GM19395 (cell line): ENCODE results near the gene WWP2.

Experiments
- ATAC-seq: cut with Tn5 transposase; IDR thresholded peaks from one replicate; pipeline ENCODE4 v1.9.1; 2021; ENCODE audit warnings: mild to moderate bottlenecking, moderate library complexity; ENCODE audit not compliant: unreplicated experiment

The WWP2 gene

DNA sequence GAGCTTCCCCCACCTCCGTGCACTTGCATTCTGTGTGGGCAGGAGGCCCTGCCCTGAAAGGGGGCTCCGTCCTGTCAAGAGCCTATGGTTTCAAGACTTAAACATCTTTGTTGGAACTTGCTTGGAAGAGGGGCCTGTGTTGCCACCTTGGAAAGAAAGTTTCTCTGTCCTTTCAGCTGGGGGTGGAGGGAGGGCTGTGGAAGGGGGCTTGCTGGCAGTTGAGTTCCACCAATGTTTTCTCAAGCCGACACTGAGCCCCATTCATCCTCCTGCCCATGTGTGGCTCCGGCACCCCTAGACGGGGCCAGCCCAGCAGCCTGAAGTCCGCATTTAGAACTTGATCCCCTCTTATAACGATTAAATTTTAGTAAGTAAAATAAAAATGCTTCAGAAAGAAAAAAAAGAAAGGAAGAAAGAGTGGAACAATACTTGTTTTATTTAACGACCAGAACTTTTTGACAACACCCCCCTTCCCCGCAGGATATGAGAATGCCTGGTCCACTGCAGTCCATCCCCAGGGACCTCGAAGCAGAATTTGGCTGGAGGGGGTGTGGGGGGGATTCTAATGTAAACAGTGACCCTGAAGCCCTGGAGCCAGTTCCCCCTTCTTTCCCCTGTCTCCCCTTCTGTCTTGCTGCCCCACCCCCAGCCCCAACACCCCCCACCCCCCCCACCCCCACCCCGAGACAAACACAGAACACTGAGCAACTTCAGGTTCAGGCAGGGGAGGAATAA lies 162.1 kb downstream of the WWP2 start:
- ATAC-seq: no peak

- ATAC-seq: no peak
Measured at GRCh38 chr16:69924777-69925191, 162.7 kb downstream of the WWP2 start.

- ATAC-seq: no peak
Measured at GRCh38 chr16:69925311-69925710, 163.2 kb downstream of the WWP2 start.

- ATAC-seq: no peak
Measured at GRCh38 chr16:69926241-69926640, 164.1 kb downstream of the WWP2 start.

DNA sequence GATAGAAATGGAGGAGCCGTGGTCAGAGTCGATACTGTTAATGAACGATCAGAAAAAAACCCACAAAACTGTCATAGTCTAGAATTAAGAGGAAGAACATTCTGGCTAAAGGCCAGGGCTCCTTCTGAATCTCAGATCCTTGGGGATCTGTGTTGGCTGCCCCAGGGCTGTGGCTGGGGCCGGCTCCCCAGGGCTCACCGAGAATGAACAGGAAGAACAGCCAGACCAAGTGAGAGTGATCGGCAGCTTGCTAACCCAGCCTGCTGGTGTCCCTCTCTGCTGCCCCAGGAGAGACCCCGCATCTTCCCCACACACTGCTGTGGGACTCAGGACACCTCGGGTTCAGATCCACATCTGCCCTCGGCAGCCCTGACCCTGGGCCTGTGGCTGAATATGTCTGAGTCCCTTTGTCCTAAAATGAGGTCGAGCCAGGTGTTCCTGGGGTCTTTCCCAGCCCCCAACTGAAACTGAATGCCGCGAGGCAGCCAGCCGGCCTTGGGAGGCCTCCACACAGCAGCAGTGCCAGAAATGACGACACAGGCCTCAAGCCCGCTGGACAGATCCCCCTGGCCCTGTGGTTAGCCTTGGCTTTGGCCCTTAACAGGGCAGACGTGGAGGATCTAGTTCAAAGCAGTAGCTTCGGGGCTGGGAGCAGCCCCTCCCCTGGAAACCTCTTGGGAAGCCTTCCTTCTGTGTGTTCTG lies 165.1 kb downstream of the WWP2 start:
- no peak for ATAC-seq

DNA sequence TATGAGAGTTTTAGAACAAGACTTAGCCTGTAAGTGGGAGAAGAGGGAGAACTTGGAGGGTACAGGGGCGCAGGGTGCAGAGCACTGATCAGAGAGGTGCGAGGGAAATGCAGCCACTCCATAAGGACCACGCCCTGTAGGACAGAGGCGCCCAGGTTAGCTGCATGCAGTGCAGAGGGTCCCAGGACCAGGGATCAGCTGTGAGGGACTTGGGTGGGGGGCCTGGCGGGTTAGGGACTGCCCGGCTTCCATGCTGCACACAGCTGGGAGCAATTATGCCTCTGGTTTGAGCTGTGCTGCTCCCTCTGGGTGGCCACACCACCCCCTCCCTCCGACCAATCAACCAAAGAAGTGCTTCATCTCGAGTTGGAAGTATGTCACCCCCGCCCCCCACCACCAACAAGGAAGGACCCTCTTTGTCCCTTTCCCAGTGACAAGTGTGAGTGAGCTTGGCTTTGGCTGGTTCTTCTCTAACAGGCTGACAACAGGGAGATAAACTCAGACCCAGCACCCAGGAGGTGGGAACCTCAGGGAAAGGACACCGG lies 166.8 kb downstream of the WWP2 start:
- ATAC-seq: no peak

DNA sequence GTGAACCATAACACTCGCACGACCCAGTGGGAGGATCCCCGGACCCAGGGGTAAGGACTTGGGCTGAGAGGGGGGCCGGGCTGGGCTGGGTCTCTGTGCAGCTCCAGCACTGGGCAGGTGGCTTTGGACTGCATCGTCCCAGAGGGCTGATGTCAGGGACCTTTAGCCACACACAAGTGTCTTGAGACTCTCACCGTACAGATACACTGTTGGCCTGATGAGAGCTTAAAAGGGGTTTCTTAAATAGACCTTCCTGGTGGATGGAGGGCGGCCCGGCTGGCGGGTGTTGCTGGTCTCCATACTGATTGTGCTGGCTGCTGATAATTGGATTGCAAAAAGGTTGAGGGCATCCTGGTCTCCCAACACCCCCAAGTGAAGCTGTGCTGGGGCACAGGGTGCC lies 167.3 kb downstream of the WWP2 start:
- ATAC-seq: no peak

DNA sequence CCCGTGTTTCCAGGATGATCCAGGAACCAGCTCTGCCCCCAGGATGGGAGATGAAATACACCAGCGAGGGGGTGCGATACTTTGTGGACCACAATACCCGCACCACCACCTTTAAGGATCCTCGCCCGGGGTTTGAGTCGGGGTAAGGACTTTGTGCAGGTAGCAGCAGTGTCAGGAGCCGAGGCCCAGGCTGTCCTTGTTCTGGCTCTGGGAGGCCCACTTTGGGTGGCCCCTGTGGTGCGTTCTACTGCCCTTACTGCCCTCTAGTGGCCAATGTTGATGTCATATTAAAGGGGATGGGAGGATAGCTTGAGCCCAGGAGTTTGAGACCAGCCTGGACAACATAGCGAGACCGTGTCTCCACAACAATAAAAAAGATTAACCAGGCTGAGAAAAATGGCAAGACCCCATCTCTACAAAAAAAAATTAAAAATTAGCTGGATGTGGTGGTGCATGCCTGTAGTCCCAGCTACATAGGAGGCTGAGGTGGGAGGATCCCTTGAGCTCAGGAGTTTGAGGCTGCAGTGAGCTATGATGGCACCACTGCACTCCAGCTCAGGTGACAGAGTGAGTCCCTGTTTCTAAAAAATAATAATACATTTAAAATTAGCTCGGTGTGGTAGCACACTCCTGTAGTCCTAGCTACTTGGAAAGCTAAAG lies 168.1 kb downstream of the WWP2 start:
- ATAC-seq: no peak

- ATAC-seq: no peak
Measured at GRCh38 chr16:69931631-69932030, 169.5 kb downstream of the WWP2 start.

DNA sequence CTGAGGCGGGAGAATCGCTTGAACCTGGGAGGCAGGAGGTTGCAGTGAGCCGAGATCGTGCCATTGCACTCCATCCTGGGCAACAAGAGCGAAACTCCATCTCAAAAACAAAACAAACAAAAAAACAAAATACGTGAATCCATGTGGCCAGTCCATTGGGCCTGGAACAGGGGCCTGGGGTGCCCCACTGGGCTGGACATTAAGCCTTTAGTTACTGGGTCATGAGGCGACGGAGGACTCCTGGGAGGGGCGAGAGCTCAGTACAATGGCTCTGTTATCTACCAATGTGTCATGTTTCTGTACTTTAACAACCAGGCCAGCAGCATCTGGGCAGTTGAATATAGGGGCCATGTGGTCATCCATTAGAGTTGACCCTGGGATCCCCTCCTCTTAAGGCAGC lies 170.1 kb downstream of the WWP2 start:
- no peak for ATAC-seq

GRCh38 chr16:69932691-69933392 lies 170.7 kb downstream of the WWP2 start:
- ATAC-seq: no peak

GRCh38 chr16:69934044-69934443 lies 171.9 kb downstream of the WWP2 start:
- no peak for ATAC-seq

- ATAC-seq: no peak
Measured at GRCh38 chr16:69934751-69935150, 172.6 kb downstream of the WWP2 start.

DNA sequence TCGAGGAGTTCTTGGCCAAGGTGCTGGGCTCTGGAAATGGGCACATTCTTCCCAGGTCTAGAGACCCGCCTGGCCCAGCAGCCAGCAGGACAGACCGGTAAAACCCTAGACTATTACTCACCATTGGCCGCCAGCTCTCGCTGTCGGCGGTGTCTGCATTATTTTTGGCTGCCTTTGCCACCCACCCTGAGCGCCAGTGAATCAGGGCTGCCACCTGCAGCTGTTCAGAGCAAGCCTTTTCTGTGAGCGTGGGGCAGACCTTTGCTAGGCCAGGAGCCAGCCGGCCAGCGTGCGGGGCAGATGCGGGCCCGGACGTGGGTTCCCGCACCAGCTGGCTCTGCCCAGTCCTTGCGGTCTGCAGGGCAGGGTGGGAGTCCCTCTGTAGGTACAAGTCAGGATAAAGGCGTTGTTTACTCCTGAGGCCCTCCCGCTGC lies 173.2 kb downstream of the WWP2 start:
- no peak for ATAC-seq

- no peak for ATAC-seq
Measured at GRCh38 chr16:69935740-69936139, 173.6 kb downstream of the WWP2 start.

GRCh38 chr16:69936252-69936651 lies 174.1 kb downstream of the WWP2 start:
- no peak for ATAC-seq

- no peak for ATAC-seq
Measured at GRCh38 chr16:69936751-69937211, 174.6 kb downstream of the WWP2 start.

DNA sequence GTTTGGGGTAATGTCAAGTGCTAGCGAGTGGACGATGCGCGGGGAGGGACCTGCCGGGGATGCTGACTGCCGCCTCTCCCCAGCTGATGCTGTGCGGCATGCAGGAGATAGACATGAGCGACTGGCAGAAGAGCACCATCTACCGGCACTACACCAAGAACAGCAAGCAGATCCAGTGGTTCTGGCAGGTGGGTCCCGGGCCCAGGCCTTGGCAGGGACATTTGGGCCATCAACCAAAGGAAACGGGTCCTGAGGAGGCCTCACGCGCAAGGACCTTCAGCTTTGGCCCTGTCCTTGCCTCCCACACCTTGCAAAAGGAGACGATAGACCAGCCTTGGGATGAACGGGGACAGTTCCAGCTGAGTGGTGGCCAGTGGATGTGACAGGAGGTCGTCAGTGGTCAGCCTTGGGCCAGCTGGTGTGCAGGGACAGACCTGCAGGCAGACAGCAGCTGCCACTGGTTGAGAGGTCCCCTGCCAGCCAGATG lies 175.4 kb downstream of the WWP2 start:
- ATAC-seq: no peak

- no peak for ATAC-seq
Measured at GRCh38 chr16:69938981-69939820, 177.1 kb downstream of the WWP2 start.
